Suprapubic skin (tissue), 3 donors: ENCODE data around the gene TEDDM1.

ENCODE experiments used
- CTCF ChIP-seq, 2 donors: fragments of 200-600 bp in 1 of 2; fragments of 450-650 bp in 1 of 2; sonication (generic) in 1 of 2; IDR thresholded peaks; one replicate each; pipeline ENCODE4 v1.5.1; 2016 to 2019; ENCODE audit warnings: antibody characterized with exemption in 2 of 2, mild to moderate bottlenecking in 1 of 2, moderate library complexity in 1 of 2
- POLR2A ChIP-seq, 2 donors: fragments of 450-650 bp; IDR thresholded peaks; one replicate each; pipeline ENCODE4 v1.6.1; 2017; ENCODE audit warnings: antibody characterized with exemption in 2 of 2, mild to moderate bottlenecking in 2 of 2, moderate library complexity in 2 of 2

GRCh38 chr1:182383934-182384333, 16.5 kb downstream of the TEDDM1 start:
- TF ChIP-seq CTCF (IDR thresholded peaks at IDR 0.05) (no peak), POLR2A (IDR thresholded peaks at IDR 0.05) (no peak)
